ENCODE results near the gene PLXNA4.

DNA sequence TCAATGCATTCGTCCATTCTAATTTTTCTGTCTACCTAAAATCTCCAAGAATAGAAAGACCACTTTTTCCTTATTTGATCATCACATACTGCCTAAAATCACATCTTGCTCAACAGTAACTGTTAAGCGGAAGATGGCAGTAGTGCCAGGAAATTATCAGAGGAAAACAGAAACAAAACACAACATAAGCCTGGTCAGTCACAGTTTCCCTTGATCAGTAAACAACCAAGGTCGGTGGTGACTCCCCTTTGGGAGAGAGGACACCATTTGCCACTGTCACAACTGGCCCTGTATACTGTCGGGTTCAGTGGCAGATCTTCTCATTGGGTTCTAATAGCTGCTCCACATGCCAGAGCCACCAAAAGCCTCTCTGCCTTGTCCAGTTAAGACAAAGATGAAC lies 106.6 kb downstream of the PLXNA4 start:
- TF ChIP-seq TEAD4 (CRISPR knock-in tag; IDR thresholded peaks at IDR 0.05) (no peak), CREM (CRISPR knock-in tag; IDR thresholded peaks at IDR 0.05) (no peak), NFATC4 (CRISPR knock-in tag; IDR thresholded peaks at IDR 0.05) (no peak), SMAD3 (CRISPR knock-in tag; IDR thresholded peaks at IDR 0.05; ENCODE audit: borderline replicate concordance) (no peak), FOXJ3 (CRISPR knock-in tag; IDR thresholded peaks at IDR 0.05; ENCODE audit: borderline replicate concordance) (no peak), TCF7 (CRISPR knock-in tag; IDR thresholded peaks at IDR 0.05; ENCODE audit: low read depth) (no peak), ZBTB21 (CRISPR knock-in tag; IDR thresholded peaks at IDR 0.05; ENCODE audit: borderline replicate concordance) (no peak)
- TF ChIP-seq, protein P1, sequence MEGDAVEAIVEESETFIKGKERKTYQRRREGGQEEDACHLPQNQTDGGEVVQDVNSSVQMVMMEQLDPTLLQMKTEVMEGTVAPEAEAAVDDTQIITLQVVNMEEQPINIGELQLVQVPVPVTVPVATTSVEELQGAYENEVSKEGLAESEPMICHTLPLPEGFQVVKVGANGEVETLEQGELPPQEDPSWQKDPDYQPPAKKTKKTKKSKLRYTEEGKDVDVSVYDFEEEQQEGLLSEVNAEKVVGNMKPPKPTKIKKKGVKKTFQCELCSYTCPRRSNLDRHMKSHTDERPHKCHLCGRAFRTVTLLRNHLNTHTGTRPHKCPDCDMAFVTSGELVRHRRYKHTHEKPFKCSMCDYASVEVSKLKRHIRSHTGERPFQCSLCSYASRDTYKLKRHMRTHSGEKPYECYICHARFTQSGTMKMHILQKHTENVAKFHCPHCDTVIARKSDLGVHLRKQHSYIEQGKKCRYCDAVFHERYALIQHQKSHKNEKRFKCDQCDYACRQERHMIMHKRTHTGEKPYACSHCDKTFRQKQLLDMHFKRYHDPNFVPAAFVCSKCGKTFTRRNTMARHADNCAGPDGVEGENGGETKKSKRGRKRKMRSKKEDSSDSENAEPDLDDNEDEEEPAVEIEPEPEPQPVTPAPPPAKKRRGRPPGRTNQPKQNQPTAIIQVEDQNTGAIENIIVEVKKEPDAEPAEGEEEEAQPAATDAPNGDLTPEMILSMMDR (IDR thresholded peaks at IDR 0.05), result no peak
- TF ChIP-seq, protein P2, sequence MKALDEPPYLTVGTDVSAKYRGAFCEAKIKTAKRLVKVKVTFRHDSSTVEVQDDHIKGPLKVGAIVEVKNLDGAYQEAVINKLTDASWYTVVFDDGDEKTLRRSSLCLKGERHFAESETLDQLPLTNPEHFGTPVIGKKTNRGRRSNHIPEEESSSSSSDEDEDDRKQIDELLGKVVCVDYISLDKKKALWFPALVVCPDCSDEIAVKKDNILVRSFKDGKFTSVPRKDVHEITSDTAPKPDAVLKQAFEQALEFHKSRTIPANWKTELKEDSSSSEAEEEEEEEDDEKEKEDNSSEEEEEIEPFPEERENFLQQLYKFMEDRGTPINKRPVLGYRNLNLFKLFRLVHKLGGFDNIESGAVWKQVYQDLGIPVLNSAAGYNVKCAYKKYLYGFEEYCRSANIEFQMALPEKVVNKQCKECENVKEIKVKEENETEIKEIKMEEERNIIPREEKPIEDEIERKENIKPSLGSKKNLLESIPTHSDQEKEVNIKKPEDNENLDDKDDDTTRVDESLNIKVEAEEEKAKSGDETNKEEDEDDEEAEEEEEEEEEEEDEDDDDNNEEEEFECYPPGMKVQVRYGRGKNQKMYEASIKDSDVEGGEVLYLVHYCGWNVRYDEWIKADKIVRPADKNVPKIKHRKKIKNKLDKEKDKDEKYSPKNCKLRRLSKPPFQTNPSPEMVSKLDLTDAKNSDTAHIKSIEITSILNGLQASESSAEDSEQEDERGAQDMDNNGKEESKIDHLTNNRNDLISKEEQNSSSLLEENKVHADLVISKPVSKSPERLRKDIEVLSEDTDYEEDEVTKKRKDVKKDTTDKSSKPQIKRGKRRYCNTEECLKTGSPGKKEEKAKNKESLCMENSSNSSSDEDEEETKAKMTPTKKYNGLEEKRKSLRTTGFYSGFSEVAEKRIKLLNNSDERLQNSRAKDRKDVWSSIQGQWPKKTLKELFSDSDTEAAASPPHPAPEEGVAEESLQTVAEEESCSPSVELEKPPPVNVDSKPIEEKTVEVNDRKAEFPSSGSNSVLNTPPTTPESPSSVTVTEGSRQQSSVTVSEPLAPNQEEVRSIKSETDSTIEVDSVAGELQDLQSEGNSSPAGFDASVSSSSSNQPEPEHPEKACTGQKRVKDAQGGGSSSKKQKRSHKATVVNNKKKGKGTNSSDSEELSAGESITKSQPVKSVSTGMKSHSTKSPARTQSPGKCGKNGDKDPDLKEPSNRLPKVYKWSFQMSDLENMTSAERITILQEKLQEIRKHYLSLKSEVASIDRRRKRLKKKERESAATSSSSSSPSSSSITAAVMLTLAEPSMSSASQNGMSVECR (CRISPR knock-in tag; IDR thresholded peaks at IDR 0.05; ENCODE audit: borderline replicate concordance), result no peak
- TF ChIP-seq, protein P3, sequence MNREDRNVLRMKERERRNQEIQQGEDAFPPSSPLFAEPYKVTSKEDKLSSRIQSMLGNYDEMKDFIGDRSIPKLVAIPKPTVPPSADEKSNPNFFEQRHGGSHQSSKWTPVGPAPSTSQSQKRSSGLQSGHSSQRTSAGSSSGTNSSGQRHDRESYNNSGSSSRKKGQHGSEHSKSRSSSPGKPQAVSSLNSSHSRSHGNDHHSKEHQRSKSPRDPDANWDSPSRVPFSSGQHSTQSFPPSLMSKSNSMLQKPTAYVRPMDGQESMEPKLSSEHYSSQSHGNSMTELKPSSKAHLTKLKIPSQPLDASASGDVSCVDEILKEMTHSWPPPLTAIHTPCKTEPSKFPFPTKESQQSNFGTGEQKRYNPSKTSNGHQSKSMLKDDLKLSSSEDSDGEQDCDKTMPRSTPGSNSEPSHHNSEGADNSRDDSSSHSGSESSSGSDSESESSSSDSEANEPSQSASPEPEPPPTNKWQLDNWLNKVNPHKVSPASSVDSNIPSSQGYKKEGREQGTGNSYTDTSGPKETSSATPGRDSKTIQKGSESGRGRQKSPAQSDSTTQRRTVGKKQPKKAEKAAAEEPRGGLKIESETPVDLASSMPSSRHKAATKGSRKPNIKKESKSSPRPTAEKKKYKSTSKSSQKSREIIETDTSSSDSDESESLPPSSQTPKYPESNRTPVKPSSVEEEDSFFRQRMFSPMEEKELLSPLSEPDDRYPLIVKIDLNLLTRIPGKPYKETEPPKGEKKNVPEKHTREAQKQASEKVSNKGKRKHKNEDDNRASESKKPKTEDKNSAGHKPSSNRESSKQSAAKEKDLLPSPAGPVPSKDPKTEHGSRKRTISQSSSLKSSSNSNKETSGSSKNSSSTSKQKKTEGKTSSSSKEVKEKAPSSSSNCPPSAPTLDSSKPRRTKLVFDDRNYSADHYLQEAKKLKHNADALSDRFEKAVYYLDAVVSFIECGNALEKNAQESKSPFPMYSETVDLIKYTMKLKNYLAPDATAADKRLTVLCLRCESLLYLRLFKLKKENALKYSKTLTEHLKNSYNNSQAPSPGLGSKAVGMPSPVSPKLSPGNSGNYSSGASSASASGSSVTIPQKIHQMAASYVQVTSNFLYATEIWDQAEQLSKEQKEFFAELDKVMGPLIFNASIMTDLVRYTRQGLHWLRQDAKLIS (CRISPR knock-in tag; IDR thresholded peaks at IDR 0.05; ENCODE audit: borderline replicate concordance), result no peak
- TF ChIP-seq, protein P4, sequence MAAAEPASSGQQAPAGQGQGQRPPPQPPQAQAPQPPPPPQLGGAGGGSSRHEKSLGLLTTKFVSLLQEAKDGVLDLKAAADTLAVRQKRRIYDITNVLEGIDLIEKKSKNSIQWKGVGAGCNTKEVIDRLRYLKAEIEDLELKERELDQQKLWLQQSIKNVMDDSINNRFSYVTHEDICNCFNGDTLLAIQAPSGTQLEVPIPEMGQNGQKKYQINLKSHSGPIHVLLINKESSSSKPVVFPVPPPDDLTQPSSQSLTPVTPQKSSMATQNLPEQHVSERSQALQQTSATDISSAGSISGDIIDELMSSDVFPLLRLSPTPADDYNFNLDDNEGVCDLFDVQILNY (CRISPR knock-in tag; IDR thresholded peaks at IDR 0.05), result no peak
- TF ChIP-seq, protein P5, sequence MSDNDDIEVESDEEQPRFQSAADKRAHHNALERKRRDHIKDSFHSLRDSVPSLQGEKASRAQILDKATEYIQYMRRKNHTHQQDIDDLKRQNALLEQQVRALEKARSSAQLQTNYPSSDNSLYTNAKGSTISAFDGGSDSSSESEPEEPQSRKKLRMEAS (CRISPR knock-in tag; IDR thresholded peaks at IDR 0.05), result no peak

All from WTC11 (cell line).